ENCODE measurements around the gene PCYOX1L.

The PCYOX1L gene

DNA sequence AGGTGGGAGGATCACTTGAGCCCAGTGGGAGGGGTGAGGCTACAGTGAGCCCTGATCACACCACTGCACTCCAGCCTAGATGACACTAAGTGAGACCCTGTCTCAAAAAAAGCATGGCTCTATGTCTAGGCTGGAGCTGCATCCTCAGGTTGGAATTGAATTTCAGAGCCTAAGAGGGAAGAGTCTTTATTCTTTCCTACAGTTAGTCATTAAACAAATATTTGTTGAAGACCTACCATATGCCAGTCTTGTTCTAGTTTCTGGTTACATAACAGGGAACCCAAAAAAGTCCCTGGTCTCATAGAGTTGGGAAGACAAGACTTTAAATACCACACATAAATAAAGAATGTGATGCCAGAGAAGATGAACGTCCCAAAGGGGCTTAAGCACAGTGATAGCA is 19.5 kb upstream of the PCYOX1L start:
- no peak for DNase-seq

DNA sequence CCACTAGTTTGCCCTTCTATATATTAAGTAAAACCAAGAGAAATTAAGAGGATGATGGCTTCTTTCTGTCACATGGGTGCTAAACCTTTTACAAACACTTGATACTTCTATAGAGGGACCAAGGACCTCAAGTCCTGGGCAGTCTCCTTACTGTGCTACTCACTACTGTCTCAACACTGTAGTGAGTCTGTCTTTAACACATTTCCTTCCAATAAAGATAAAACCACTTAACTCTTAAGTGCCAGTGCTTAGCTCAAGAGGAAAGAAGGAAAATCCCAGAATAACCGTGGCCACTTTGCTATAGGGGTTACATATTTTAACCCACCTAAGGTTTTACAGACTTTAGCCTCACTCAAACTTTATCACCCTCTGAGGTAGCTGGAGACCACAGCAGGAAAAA is 16.9 kb upstream of the PCYOX1L start:
- no peak for DNase-seq

DNA sequence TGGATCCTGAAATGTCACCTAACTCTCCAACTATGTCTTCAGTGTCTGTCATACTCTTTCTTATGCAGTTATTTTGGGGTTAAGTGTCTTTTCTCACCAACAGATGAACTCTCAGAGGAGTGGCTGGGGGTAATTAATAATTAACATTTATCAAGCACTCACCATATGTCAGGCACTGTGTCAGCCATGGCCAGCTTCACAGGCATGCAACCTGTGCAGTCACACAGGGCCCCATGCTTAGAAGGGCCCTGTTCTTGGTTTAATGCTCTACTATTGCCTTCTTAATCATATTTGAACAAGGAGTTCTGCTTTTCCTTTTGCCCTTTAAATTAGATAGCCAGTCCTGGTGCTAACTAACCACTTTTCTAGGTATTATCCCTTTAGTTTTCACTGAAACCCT is 16.0 kb upstream of the PCYOX1L start:
- DNase-seq = no peak

DNA sequence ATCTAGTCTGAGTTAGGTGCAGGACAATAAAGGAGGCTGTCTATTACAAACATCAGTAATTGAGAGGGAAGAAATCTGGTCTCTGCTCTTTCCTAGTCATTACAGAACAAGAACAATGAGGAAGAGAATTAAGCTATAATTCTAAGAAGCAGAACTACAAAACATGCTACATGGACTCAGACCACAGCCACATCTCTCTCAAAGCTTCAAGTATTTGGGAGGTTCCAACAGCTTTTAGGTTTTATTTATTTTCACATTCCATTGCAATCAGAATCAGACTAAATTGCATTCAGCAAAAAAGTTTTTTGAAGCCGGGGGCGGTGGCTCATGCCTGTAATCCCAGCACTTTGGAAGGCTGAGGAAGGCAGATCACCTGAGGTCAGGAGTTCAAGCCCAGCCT is 13.7 kb upstream of the PCYOX1L start:
- no peak for DNase-seq

DNA sequence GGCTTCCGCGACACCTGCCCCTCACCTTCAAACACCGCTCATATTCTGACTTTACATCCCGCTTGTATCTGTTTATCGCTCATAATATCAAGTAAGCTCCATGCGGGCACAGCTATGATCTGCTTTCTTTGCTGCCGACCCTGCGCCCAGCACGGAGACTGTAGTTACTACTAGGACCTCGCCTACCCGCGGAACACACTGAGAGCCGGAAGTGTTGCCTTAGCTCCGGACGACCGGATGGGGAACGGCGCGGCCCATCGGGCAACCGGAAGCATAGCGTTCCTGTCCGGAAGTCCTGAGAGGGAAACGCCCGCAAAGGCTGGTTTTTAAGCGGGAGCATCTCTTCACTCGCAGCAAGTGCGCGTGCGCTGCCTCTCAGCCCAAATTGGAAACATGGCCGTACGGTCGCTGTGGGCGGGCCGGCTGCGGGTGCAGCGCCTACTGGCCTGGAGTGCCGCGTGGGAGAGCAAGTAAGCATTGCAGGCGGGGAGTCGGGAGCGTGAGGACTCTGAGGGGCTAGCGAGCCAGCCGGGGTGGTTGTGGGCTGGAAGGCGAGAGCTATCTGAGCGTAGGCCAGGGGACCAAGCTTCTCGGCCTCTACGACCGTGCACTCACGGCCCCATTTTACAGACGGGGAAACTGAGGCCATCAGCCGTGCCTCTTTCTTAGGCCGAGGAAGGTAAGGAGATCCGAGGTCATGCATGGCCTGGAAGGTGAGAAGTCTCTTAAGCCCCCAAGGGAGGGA is 12.5 kb upstream of the PCYOX1L start, which contains the start of gene GRPEL2:
TSS of gene GRPEL2 (plus strand) at position 353 of the 745 bp plus-strand sequence. CDS start at position 394, 41 bp downstream.
- peak; percentile 99 for DNase-seq

DNA sequence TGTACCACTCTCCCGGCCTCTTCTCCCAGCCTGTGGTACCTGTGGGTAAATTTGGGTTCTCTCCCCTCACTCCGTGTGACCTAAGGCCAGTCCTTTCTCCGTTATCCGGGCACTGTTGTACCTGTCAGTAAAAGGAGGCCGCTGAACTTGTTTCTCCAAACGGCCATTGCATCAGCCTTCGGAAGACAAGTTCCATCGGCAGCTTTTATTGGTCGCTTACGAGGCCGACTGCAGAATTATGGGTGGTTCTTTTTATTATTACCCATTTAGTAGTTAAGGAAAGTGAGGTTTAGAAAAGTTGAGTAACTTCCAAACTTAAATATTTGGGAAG is 12.0 kb upstream of the PCYOX1L start:
- peak; percentile 62 for DNase-seq

DNA sequence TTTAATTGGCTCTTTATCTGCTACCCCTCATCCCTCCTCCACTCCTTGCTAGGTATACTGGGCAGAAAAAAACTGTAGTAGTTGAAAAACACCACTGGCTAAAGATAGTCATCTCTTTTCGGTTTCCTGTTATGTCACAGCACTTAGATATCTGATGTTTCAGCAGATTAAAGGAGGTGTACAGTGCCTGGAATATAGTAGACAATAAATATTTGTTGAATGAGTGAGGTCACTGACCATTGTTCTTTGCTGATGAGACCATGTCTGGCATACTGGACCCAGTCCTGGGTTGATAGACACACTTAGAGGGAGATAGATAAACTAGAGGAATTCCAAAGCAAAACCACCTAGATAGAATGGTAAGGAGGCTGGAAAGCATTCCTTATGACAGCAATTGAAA is 9.3 kb upstream of the PCYOX1L start:
- DNase-seq = peak; percentile 54

DNA sequence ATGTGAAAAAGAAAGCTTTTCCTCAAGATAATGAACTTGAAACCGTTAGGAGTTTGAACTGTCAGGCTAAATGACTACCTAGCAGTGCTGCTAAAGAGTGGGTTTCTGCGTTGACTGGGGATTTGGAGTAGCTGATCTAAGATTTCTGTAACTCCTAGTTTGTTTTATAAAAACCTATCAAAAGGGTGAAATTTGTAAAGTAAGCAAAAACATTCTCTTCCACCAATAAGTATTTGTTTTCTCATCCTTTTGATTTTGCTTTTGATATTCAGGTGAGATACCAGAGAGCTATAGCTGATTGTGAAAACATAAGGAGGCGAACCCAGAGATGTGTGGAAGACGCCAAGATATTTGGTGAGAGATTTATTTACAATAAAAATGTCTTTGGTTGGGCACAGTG is 8.5 kb upstream of the PCYOX1L start:
- DNase-seq = no peak

DNA sequence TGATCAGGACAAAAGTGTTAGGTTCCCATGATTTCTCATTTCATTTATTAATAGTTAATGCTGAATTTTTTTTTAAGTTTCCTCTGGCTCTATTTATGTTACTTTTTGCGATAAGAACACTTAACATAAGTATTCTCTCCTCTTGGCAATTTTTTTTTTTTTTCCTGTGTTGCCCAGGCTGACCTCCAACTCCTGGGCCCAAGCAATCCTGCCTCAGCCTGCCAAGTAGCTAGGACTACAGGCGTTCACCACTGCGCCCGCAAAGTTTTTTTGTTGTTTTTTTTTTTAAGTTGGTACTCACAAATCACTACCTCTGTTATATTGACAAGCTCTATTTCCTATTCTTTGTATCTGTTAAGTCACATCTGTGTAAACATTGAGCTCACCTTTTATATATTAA is 5.7 kb upstream of the PCYOX1L start:
- DNase-seq = no peak

DNA sequence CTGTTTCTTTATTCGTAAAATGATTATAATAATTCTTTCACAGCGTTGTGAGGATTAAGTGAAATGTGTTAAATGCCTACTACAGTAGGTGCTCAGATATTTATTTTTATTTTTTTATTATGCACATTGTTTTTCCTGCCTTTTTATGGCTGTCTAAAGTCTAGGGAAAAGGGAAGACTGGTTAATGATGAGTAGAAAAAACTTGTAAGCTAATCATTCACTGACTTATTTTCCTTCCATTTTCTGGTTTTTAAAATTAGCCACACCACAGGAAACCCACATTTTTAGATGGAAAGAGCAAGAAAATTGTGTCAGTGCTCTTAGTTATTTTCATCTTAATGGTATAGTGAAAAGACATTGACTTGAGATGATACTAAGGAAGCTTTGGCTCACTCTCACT is 3.9 kb upstream of the PCYOX1L start:
- DNase-seq = no peak

DNA sequence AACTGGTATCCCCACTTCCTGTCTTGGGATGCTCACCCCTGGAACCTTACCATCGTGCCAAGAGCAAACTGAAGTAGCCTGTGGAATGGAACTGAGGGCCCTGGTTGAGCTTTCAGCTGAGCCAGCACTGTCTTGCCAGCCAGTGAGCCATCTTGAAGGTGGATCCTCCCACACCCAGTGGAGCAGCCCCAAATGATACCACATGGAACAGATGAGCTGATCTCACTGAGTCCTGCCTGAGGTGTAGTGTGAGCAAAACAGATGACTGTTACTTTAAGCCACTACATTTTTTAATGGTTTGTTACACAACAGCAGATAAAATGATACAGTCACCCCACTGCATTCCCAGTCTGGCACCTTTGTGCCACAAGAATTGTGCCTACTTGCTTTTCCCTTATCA is 2.2 kb upstream of the PCYOX1L start:
- no peak for DNase-seq

DNA sequence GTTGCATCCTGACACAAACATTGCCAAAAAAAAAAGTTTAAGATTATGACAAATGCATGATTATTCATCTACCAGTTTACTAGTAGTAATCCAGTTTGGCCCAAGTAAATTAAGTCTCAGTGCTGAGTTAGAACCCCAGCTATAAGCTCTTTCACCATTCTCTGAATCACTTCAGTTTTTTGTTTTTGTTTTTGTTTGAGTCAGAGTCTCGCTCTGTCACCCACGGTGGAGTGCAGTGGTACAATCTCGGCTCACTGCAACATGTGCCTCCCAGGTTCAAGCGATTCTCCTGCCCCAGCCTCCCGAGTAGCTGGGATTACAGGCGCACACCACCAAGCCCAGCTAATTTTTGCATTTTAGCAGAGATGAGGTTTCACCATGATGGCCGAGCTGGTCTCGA is 1.5 kb upstream of the PCYOX1L start:
- DNase-seq = no peak

DNA sequence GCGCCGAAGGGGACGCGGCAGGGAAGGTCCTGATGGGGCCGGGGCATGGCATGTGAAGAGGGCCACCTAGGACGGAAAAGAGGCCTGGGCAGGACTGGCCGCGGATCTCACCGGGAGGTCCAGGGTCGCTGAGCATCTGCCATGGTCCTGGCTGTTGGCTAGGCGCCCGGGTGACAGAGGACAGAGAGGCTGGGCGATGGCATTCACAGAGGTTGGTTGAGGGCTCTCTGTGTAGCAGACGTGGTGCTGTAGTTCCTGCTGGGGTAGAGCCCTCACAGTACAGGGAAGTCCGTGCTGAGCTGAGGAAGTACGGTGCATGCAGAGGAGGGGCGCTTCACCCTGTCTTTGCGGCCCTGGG is 427 bp downstream of the PCYOX1L start:
- DNase-seq = peak; percentile 73

DNA sequence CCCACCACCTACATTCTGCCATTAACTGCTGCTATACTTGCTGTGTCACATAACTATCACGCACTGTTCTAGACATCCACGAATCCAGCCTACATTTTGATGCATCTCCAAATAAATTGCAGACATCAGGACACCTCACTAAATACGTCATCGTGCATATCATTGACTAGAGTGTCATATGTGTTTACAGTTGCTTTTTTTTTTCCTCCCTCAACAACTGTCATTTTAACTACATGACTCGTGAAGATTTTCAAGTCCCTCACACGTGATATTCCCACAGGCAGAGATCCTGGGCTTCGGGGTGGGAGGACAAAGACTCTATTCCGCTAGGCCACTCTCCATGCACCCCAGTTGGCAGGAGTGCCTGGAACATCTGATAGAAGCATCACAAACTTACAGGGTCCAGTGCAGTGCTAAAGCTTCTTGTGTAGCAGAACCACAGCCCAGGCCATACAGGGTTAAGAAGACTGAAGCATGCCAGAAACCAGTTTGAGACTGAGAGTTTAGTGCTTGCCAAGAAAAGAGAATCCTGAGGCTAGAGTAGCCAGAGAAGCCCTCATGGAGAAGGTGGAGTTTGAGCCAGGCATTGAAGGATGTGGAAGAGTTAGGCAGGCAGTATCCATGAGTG is 1.1 kb downstream of the PCYOX1L start:
- DNase-seq = no peak

DNA sequence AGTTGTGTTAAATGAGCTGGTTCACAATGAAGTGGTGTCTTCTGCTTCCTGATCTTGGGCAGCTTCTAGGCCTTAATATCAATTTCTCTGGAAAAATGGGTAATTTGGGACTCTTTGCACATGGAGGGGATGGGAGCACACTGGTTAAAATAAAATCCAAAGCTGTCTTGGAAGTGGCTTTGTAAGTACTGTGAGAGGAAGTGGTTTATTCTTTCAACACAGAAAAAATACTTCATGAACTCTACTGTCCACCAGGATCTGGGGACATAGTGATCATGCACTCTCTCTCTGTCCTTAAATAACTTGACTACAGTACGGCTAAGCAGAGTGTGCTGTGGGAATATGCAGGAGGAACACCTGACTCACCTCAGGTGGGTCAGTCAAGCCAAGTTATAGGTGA is 2.4 kb downstream of the PCYOX1L start:
- DNase-seq = peak; percentile 20

DNA sequence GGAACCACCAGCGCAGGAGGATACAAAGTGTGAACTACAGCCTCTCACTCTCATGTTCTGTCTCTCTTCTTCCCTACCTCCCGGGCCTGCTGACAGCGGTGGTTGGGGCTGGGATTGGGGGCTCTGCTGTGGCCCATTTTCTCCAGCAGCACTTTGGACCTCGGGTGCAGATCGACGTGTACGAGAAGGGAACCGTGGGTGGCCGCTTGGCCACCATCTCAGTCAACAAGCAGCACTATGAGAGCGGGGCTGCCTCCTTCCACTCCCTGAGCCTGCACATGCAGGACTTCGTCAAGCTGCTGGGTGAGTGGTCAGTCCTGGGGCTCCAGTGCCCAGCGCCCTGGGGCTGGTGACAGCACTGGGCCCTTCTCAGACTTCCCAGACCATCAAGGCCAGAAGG is 4.7 kb downstream of the PCYOX1L start:
- DNase-seq = no peak

DNA sequence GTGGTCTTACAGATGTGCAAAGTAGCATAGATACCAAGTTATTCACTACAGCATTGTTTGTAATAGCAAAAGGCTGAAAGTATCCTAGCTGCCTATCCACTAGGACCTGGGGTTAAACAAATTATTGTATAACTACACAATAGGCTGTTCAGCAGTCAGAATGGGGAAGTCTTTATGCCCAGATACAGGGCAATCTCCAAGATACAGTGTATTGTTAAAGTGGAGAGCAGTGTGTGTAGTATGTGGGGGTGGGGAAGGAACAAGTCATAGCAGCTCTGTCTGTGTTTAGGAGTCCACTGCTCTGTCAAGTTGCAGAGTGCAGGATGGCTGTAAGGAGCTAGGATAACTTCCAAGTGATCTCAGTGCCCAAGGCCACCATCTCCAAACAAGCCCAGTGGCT is 5.5 kb downstream of the PCYOX1L start:
- peak; percentile 68 for DNase-seq

DNA sequence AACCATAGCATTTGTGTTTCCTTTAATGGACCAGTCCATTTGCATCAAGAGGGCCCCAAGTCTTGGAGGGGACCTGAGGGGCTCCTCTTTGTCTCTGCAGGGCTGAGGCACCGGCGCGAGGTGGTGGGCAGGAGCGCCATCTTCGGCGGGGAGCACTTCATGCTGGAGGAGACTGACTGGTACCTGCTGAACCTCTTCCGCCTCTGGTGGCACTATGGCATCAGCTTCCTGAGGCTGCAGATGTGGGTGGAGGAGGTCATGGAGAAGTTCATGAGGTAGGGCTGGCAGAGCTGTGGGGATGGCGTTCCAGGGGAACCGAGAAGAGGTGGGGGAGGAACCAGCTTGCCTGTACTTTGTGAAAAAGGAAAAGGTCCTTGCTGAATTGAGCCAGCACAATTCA is 6.1 kb downstream of the PCYOX1L start:
- no peak for DNase-seq

DNA sequence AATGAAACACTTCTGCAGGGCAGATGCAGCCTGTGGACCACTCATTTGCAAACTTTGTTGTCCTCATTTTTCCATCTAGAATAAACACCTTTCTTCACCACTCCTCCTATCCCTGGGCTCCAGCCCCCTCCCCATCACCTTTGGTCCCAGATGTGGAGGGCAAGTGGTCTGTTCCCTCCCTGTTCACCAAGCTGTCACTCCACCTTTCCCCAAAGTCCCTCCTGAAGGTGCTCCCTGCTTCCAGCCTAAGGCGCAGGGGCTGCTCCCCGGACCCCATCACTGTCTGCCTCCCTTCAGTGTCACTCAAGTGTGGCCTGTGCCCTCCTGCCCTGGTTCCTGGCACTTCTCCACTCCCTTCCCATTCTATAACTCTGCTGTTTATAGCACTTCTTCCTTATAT is 6.9 kb downstream of the PCYOX1L start:
- no peak for DNase-seq

DNA sequence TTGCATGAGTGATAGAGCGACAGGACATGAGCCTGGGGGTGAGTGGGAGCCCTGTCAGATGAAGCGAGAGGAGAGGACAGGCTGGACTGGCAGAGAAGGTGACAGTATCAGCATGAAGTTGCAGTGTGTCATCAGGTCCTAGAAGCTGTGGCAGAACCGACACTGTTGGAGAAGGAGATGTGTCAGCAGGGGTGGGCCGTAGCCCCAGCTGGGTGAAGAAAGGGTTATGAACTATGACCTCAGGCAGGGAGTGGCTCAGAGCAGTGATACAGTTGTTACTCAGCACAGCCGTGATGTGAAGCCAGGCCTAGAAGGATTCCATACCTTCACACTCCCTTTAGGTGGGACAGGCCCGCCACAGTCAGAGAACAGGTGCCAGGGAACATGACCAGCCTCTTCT is 7.6 kb downstream of the PCYOX1L start:
- no peak for DNase-seq

DNA sequence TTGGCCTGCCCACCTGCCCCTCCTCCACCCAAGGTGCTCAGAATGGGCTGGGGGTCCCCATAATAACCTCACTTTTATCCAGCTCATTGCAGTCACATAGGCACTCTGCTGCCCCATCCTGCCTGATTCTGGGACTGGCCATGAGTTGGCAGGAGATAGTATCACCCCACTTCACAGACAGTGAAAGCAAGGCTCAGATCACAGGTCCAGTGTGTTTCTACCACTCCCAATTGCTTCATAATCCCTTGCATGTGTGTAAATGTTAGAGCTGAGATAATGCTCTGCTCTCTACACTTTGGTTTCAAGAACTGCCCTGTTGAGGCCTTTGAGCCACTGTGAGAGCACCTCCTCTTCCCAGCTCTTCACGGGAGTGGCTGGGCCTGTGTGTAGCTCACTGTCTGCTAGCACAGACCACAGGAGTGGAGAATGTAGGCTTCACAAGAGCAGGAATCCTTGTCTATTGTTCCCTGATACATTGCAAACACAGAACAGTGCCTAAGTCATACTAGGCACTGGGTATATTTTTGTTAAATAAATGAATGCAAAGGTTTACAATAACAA is 8.4 kb downstream of the PCYOX1L start:
- peak; percentile 45 for DNase-seq

DNA sequence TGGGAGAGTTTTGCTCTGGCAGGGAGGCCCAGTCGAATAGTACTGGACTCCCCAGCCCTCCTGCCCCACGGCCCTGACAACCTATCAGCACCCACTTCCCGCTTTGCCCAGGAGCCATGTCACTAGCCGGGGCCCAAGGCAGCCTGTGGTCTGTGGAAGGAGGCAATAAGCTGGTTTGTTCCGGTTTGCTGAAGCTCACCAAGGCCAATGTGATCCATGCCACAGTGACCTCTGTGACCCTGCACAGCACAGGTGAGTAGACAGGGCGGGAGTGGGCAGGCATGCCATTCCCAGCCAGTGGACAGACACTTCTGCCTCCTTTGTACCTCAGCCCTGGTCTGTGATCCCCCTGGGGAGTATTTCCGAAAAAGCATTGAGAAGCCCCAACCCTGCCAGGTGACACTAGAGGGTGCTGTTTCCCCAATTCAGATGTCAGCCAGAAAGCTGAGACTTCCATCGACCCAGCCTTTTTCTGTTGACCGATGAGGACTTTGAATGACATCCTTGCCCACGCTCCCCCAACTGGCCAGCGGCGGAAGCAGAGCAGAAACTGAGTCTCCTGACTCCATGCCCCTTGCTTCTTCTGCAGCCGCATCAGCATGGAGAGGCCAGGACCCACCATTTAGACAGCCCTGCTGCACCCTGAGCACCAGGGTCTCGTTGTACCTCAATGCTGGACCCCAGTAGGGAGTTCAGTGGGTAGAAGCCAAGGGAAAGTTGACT is 9.6 kb downstream of the PCYOX1L start:
- DNase-seq = peak; percentile 90

DNA sequence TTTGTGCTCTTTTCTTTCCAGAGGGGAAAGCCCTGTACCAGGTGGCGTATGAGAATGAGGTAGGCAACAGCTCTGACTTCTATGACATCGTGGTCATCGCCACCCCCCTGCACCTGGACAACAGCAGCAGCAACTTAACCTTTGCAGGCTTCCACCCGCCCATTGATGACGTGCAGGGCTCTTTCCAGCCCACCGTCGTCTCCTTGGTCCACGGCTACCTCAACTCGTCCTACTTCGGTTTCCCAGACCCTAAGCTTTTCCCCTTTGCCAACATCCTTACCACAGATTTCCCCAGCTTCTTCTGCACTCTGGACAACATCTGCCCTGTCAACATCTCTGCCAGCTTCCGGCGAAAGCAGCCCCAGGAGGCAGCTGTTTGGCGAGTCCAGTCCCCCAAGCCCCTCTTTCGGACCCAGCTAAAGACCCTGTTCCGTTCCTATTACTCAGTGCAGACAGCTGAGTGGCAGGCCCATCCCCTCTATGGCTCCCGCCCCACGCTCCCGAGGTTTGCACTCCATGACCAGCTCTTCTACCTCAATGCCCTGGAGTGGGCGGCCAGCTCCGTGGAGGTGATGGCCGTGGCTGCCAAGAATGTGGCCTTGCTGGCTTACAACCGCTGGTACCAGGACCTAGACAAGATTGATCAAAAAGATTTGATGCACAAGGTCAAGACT is 10.3 kb downstream of the PCYOX1L start:
- DNase-seq = no peak

DNA sequence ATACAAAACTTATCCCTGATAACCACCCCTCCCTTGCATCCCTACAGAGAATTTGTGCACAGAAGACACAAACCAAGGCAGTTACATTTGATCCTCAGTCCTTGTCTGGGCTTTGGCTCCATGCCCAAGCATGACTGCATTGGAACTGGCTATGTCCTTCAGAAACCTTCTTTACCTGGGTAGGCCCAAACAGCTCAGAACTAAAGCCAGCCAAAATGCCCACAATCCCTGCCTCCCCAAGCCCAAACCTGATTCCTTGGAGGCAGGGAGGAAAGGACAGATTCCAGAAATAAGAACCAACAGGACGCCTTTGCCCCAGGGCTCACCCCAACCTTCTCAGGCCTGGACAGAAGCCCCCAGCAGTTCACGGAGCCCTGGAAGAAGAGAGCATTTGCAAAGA is 13.0 kb downstream of the PCYOX1L start:
- no peak for DNase-seq

All from hematopoietic multipotent progenitor cell treated with erythropoietin and hydrocortisone succinate and interleukin-3 and kit ligand, for 4 days (in vitro differentiated cells).